ENCODE measurements around the gene G6PC1. TPM values are rescaled to one million over a fixed set of nuclear protein-coding genes. Genes with fewer than 3 reads are reported as not detected.

G6PC1 gene
- total and polyA plus RNA-seq, 2 of the 13 experiments (the other 11 are each of a cell fraction or from before 2014, with no cell fraction given) = 1.7 to 37.9 TPM

DNA sequence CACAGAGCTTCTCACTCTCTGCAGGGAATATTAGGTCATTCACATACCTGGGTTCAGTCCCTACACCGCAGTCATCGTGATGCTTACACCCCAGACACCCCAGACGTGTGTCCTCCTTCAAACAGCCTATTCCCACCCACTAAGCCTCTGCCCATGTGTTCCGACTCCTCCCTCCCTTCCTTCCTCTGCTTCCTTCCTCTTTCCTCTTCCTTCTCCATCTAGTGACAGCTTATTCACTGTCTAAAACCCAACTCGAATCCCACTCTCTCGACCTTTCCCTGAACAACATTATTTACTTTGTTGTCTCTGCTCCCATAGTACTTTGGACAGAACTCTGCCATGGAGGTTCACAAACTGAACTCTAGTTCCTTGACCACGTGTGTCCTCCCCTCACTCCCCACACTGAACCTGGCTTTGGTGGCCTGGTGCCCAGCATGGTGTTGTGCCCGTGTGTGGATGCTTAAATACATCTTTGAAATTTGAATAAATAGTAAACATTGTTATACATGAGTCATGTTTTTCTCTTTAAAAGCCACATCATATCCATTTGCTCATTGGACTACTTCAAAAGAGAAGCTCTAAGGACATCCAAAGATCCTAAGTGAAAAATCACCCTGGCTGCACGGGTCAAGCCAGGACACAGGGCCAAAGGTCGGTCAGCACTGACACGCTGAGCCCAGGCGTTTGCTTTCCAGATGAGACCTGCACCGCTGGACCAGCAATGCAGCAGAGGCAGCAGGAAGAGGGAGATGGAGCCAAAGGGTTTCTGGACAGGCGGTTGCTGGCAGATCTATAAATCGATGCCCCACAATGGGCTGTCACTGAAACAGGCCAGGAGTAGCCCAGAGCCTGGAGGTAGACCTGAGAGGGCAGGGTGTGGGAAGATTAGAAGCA, 14.1 kb upstream of the G6PC1 start (continued):
- no peak for TF ChIP-seq ATRX (CRISPR knock-in tag; IDR thresholded peaks at IDR 0.05; ENCODE audit: borderline replicate concordance)
- TF ChIP-seq, protein P1, sequence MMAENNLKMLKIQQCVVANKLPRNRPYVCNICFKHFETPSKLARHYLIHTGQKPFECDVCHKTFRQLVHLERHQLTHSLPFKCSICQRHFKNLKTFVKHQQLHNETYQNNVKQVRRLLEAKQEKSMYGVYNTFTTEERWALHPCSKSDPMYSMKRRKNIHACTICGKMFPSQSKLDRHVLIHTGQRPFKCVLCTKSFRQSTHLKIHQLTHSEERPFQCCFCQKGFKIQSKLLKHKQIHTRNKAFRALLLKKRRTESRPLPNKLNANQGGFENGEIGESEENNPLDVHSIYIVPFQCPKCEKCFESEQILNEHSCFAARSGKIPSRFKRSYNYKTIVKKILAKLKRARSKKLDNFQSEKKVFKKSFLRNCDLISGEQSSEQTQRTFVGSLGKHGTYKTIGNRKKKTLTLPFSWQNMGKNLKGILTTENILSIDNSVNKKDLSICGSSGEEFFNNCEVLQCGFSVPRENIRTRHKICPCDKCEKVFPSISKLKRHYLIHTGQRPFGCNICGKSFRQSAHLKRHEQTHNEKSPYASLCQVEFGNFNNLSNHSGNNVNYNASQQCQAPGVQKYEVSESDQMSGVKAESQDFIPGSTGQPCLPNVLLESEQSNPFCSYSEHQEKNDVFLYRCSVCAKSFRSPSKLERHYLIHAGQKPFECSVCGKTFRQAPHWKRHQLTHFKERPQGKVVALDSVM (CRISPR knock-in tag; IDR thresholded peaks at IDR 0.05) = no peak; the same call in 1 of the 2 replicates
- no peak for TF ChIP-seq RFX5 (IDR thresholded peaks at IDR 0.05; ENCODE audit: low read depth, low read length)
- TF ChIP-seq SCMH1 (CRISPR knock-in tag; IDR thresholded peaks at IDR 0.05; ENCODE audit: borderline replicate concordance) = no peak
- TF ChIP-seq ZNF703 (CRISPR knock-in tag; IDR thresholded peaks at IDR 0.05; ENCODE audit: borderline replicate concordance) = peak; percentile 57; the same call in 1 of the 2 replicates
- TF ChIP-seq NFRKB (IDR thresholded peaks at IDR 0.05) = no peak
- TF ChIP-seq, protein P2, sequence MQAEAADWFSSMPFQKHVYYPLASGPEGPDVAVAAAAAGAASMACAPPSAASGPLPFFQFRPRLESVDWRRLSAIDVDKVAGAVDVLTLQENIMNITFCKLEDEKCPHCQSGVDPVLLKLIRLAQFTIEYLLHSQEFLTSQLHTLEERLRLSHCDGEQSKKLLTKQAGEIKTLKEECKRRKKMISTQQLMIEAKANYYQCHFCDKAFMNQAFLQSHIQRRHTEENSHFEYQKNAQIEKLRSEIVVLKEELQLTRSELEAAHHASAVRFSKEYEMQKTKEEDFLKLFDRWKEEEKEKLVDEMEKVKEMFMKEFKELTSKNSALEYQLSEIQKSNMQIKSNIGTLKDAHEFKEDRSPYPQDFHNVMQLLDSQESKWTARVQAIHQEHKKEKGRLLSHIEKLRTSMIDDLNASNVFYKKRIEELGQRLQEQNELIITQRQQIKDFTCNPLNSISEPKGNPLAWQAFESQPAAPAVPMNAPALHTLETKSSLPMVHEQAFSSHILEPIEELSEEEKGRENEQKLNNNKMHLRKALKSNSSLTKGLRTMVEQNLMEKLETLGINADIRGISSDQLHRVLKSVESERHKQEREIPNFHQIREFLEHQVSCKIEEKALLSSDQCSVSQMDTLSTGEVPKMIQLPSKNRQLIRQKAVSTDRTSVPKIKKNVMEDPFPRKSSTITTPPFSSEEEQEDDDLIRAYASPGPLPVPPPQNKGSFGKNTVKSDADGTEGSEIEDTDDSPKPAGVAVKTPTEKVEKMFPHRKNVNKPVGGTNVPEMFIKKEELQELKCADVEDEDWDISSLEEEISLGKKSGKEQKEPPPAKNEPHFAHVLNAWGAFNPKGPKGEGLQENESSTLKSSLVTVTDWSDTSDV (CRISPR knock-in tag; IDR thresholded peaks at IDR 0.05) = no peak; the same call in 1 of the 2 replicates
- TF ChIP-seq ZNF382 (CRISPR knock-in tag; IDR thresholded peaks at IDR 0.05; ENCODE audit: borderline replicate concordance) = no peak
- TF ChIP-seq REL (CRISPR knock-in tag; conservative IDR thresholded peaks at IDR 0.05) = peak; percentile 83; the same call in 1 of the 2 replicates
- no peak for TF ChIP-seq THYN1 (CRISPR knock-in tag; IDR thresholded peaks at IDR 0.05; ENCODE audit: borderline replicate concordance, low read depth)
- peak; percentile 47; the same call in 1 of the 2 replicates for TF ChIP-seq ZNF263 (CRISPR knock-in tag; IDR thresholded peaks at IDR 0.05)
- TF ChIP-seq ZBTB20 (CRISPR knock-in tag; IDR thresholded peaks at IDR 0.05; ENCODE audit: borderline replicate concordance, low read depth) = peak; percentile 84; the same call in 1 of the 2 replicates
- TF ChIP-seq, protein P3, sequence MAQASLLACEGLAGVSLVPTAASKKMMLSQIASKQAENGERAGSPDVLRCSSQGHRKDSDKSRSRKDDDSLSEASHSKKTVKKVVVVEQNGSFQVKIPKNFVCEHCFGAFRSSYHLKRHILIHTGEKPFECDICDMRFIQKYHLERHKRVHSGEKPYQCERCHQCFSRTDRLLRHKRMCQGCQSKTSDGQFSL (CRISPR knock-in tag; IDR thresholded peaks at IDR 0.05) = no peak
- TF ChIP-seq ATAD3A (CRISPR knock-in tag; IDR thresholded peaks at IDR 0.05) = no peak
- TF ChIP-seq, protein P4, sequence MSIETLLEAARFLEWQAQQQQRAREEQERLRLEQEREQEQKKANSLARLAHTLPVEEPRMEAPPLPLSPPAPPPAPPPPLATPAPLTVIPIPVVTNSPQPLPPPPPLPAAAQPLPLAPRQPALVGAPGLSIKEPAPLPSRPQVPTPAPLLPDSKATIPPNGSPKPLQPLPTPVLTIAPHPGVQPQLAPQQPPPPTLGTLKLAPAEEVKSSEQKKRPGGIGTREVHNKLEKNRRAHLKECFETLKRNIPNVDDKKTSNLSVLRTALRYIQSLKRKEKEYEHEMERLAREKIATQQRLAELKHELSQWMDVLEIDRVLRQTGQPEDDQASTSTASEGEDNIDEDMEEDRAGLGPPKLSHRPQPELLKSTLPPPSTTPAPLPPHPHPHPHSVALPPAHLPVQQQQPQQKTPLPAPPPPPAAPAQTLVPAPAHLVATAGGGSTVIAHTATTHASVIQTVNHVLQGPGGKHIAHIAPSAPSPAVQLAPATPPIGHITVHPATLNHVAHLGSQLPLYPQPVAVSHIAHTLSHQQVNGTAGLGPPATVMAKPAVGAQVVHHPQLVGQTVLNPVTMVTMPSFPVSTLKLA (IDR thresholded peaks at IDR 0.05) = peak; percentile 86
- no peak for TF ChIP-seq ZNF17 (CRISPR knock-in tag; IDR thresholded peaks at IDR 0.05)
- TF ChIP-seq KLF16 (CRISPR knock-in tag; IDR thresholded peaks at IDR 0.05) = peak in 1 of 2 experiments; percentile 75; a peak in 2 of 4 replicates
- 0 out of 2 replicates have a peak, but pooled peaks have one; percentile 36 for TF ChIP-seq NR1H2 (CRISPR knock-in tag; IDR thresholded peaks at IDR 0.05; ENCODE audit: borderline replicate concordance, low read depth)
- TF ChIP-seq ZBTB8A (CRISPR knock-in tag; IDR thresholded peaks at IDR 0.05; ENCODE audit: borderline replicate concordance, low read depth) = 0 out of 2 replicates have a peak, but pooled peaks have one; percentile 30
- no peak; the same call in none of the 2 replicates for TF ChIP-seq MXD4 (CRISPR knock-in tag; IDR thresholded peaks at IDR 0.05)

Data from HepG2 (cell line).